SU-DHL-6 (cell line): ENCODE measurements around the gene PAIP1.

ENCODE experiments used
- CTCF ChIP-seq: fragments of 200-600 bp; sonication (generic); IDR thresholded peaks from one replicate; pipeline ENCODE4 v1.5.1; 2017; ENCODE audit warnings: antibody characterized with exemption, mild to moderate bottlenecking, low read length, moderate library complexity; ENCODE audit not compliant: insufficient read depth, poor library complexity, severe bottlenecking
- EZH2phosphoT487 ChIP-seq: fragments of 200-600 bp; sonication (generic), shearing (Covaris generic); conservative IDR thresholded peaks from 2 replicates; pipeline ENCODE4 v1.6.1; 2018; ENCODE audit warnings: mild to moderate bottlenecking, antibody characterized with exemption, low read length, moderate library complexity, mixed read lengths

- no peak for TF ChIP-seq CTCF
- no peak for TF ChIP-seq EZH2phosphoT487
Observed at GRCh38 chr5:43482490-43483297, 74.2 kb downstream of the PAIP1 start.
